GM23338 (cell line): ENCODE data around the gene BCL10. TPM values are rescaled to one million over a fixed set of nuclear protein-coding genes. Genes with fewer than 3 reads are reported as not detected.

Experiments used
- ATAC-seq: fragments of 200-7000 bp; cut with Tn5 transposase; 3 replicates; pipeline ENCODE4 v1.9.1; 2020
- DNase-seq: peaks from one replicate; pipeline ENCODE4 v3.0.0-alpha.2; 2015; ENCODE audit warnings: low spot score
- H2AFZ ChIP-seq: fragments of 200-600 bp; sonication (generic); 2 replicates; pipeline ENCODE4 v1.8.0; 2016; ENCODE audit warnings: antibody characterized with exemption, mild to moderate bottlenecking, moderate library complexity
- H3F3A ChIP-seq: fragments of 200-600 bp; sonication (generic); replicated peaks from 2 replicates; pipeline ENCODE4 v1.8.0; 2017; ENCODE audit warnings: antibody characterized with exemption, mixed run types, low read depth
- H3K27ac ChIP-seq: fragments of 200-600 bp; sonication (generic); 2 replicates; pipeline ENCODE4 v1.6.1; 2016; ENCODE audit warnings: low read depth
- H3K27me3 ChIP-seq: fragments of 200-600 bp; sonication (generic); 2 replicates; pipeline ENCODE4 v1.8.0; 2016; ENCODE audit warnings: mild to moderate bottlenecking, mixed run types, moderate library complexity; ENCODE audit not compliant: insufficient read depth
- H3K36me3 ChIP-seq: fragments of 200-600 bp; sonication (generic); 2 replicates; pipeline ENCODE4 v1.8.0; 2016; ENCODE audit warnings: mild to moderate bottlenecking; ENCODE audit not compliant: insufficient read depth
- H3K4me1 ChIP-seq: fragments of 200-600 bp; sonication (generic); 2 replicates; pipeline ENCODE4 v1.8.0; 2016; ENCODE audit warnings: mild to moderate bottlenecking, moderate library complexity; ENCODE audit not compliant: insufficient read depth
- H3K4me2 ChIP-seq: fragments of 200-600 bp; sonication (generic); 2 replicates; pipeline ENCODE4 v1.7.1; 2017; ENCODE audit warnings: mixed run types
- H3K4me3 ChIP-seq: fragments of 200-600 bp; sonication (generic); 2 replicates; pipeline ENCODE4 v1.6.1; 2016; ENCODE audit warnings: mixed run types
- H3K79me2 ChIP-seq: fragments of 200-600 bp; sonication (generic); replicated peaks from 2 replicates; pipeline ENCODE4 v1.8.0; 2017; ENCODE audit warnings: mild to moderate bottlenecking; ENCODE audit not compliant: insufficient read depth
- H3K9me2 ChIP-seq: fragments of 200-600 bp; sonication (generic); 2 replicates; pipeline ENCODE4 v1.8.0; 2017; ENCODE audit not compliant: insufficient read depth
- H4K20me1 ChIP-seq: fragments of 200-600 bp; sonication (generic); replicated peaks from 2 replicates; pipeline ENCODE4 v1.8.0; 2017; ENCODE audit warnings: mild to moderate bottlenecking; ENCODE audit not compliant: insufficient read depth
- H3K27ac Mint-ChIP-seq: 2 replicates; pipeline ENCODE4 v1.8.0; 2020; ENCODE audit warnings: inconsistent platforms, mild to moderate bottlenecking, moderate library complexity, mixed read lengths
- H3K27me3 Mint-ChIP-seq: 3 replicates; pipeline ENCODE4 v1.8.0; 2022; ENCODE audit warnings: low read depth, mild to moderate bottlenecking, moderate library complexity, mixed read lengths, inconsistent platforms; ENCODE audit not compliant: insufficient read depth, poor library complexity
- H3K36me3 Mint-ChIP-seq: 3 replicates; pipeline ENCODE4 v1.8.0; 2021; ENCODE audit warnings: low read depth, mild to moderate bottlenecking, inconsistent platforms, moderate library complexity, mixed read lengths
- H3K4me1 Mint-ChIP-seq: 3 replicates; pipeline ENCODE4 v1.8.0; 2020; ENCODE audit warnings: mild to moderate bottlenecking, inconsistent platforms, mixed read lengths
- H3K4me3 Mint-ChIP-seq: 3 replicates; pipeline ENCODE4 v1.8.0; 2021; ENCODE audit warnings: moderate library complexity, mild to moderate bottlenecking, inconsistent platforms, mixed read lengths
- H3K9me3 Mint-ChIP-seq: 3 replicates; pipeline ENCODE4 v1.8.0; 2020; ENCODE audit warnings: moderate library complexity, mild to moderate bottlenecking, inconsistent platforms, mixed read lengths
- CTCF ChIP-seq, 2 experiments: fragments of 200-600 bp in 1 of 2; sonication (generic) in 1 of 2; conservative IDR thresholded peaks; 2 replicates each; pipeline versions ENCODE4 v1.5.1 to v1.6.1; 2016 to 2017; ENCODE audit warnings: antibody characterized with exemption in 2 of 2, low read depth in 2 of 2, mild to moderate bottlenecking in 2 of 2, moderate library complexity in 1 of 2
- ETS1 ChIP-seq: IDR thresholded peaks from 2 replicates; pipeline ENCODE4 v1.6.1; 2016; ENCODE audit warnings: antibody characterized with exemption
- EZH2 ChIP-seq: fragments of 200-600 bp; sonication (generic); IDR thresholded peaks from one replicate; pipeline ENCODE4 v1.8.0; 2017; ENCODE audit warnings: antibody characterized with exemption, mild to moderate bottlenecking, low read depth; ENCODE audit not compliant: unreplicated experiment
- EZH2phosphoT487 ChIP-seq: fragments of 200-600 bp; sonication (generic); IDR thresholded peaks from one replicate; pipeline ENCODE4 v1.8.1; 2018; ENCODE audit warnings: antibody characterized with exemption; ENCODE audit not compliant: unreplicated experiment
- JUNB ChIP-seq: IDR thresholded peaks from one replicate; pipeline ENCODE4 v1.6.1; 2016; ENCODE audit warnings: antibody characterized with exemption; ENCODE audit not compliant: unreplicated experiment
- NANOG ChIP-seq: IDR thresholded peaks from 2 replicates; pipeline ENCODE4 v1.6.1; 2016; ENCODE audit warnings: antibody characterized with exemption, borderline replicate concordance
- REST ChIP-seq: IDR thresholded peaks from one replicate; pipeline ENCODE4 v1.6.1; 2018; ENCODE audit warnings: antibody characterized with exemption; ENCODE audit not compliant: unreplicated experiment
- STAT1 ChIP-seq: IDR thresholded peaks from one replicate; pipeline ENCODE4 v1.6.1; 2016; ENCODE audit warnings: antibody characterized with exemption; ENCODE audit not compliant: unreplicated experiment
- ZNF114 ChIP-seq: fragments of 250-450 bp; sonication (Bioruptor Pico); IDR thresholded peaks from 2 replicates; pipeline ENCODE4 v1.5.0; 2020; ENCODE audit warnings: mild to moderate bottlenecking, moderate library complexity
- polyA plus RNA-seq: library from polyadenylated mRNA; unstranded; fragments of >200 nt; fragmentation: Nextera tagmentation; extraction: Ambion mirVana; gene quantifications from 2 replicates; pipeline ENCODE4 v1.2.1, GENCODE V29; 2016
- total RNA-seq: library from RNA; depleted of rRNA; stranded (reverse); fragments of >200 nt; shearing (Covaris generic); gene quantifications from 2 replicates; pipeline ENCODE4 v1.2.3, GENCODE V29; 2014

BCL10 gene
- total and polyA plus RNA-seq, 2 experiments from 2014 or later, result 23.1 to 33.7 TPM

- no peak for TF ChIP-seq REST
- no peak for TF ChIP-seq EZH2phosphoT487
- TF ChIP-seq ETS1, result no peak
- no peak for TF ChIP-seq CTCF (conservative IDR thresholded peaks at IDR 0.05; ENCODE audit: low read depth in 2 of 2)
- no peak for TF ChIP-seq NANOG
- no peak for TF ChIP-seq JUNB
Measured at GRCh38 chr1:85297855-85298629, 21.6 kb upstream of the BCL10 start (continued).

- DNase-seq, result no peak
- Mint-ChIP-seq H3K9me3 (no peaks in the 10 kb centered on the region), H3K27ac (no peak overlapping the region), H3K4me1 (peaks cover 8% of the 10 kb centered on the region), H3K36me3 (no peaks in the 10 kb centered on the region), H3K4me3 (no peak overlapping the region), H3K27me3 (peaks cover under 1% of the 10 kb centered on the region)
- H3F3A ChIP-seq, result no peaks in the 10 kb centered on the region
- no peaks in the 10 kb centered on the region for H3K27me3 ChIP-seq
- no peak for ATAC-seq
- H3K36me3 ChIP-seq, result no peaks in the 10 kb centered on the region
- H3K79me2 ChIP-seq, result no peaks in the 10 kb centered on the region
- H2AFZ ChIP-seq, result peak overlapping the region; percentile 32
- no peaks in the 10 kb centered on the region for H3K4me1 ChIP-seq
- no peak overlapping the region for H3K4me3 ChIP-seq
- H3K9me2 ChIP-seq, result no peaks in the 10 kb centered on the region
- no peaks in the 10 kb centered on the region for H4K20me1 ChIP-seq
- H3K27ac ChIP-seq, result no peak overlapping the region
- H3K4me2 ChIP-seq, result no peak overlapping the region
- TF ChIP-seq ZNF114 (no peak), CTCF (conservative IDR thresholded peaks at IDR 0.05; ENCODE audit: low read depth in 2 of 2) (no peak), EZH2 (no peak), STAT1 (no peak)
Measured at GRCh38 chr1:85297538-85297854, 21.1 kb upstream of the BCL10 start.
